Naive thymus-derived CD8-positive, alpha-beta T cell (primary cell): ENCODE data around the gene PFKFB4. TPM values are rescaled to one million over a fixed set of nuclear protein-coding genes. Genes with fewer than 3 reads are reported as not detected.
"Not testable (repeated sequence)": the region's sequence is repeated elsewhere in the genome, so short reads cannot be mapped to it uniquely, and the experiment has no call there.

Source experiments
- ATAC-seq, 2 donors: fragments of 150-1000 bp; cut with Tn5 transposase in 1 of 2; sonication (Bioruptor Pico), chemical (Tn5 transposase) in 1 of 2; 1 replicate in 1 of 2; 2 replicates in 1 of 2; pipeline ENCODE4 v1.10.0; 2021; ENCODE audit warnings: mild to moderate bottlenecking in 2 of 2, moderate library complexity in 2 of 2
- POLR2A ChIA-PET: fragments of 350-600 bp; sonication (Branson Sonifier 250); formaldehyde crosslinking; loops from one replicate; lab custom pipeline; 2021; ENCODE audit warnings: antibody characterized with exemption; lab: Charles Lee
- DNase-seq, 10 donors: peaks; one replicate each; pipeline versions ENCODE4 v3.0.0 to v3.0.0-alpha.2; 2020 to 2022
- H3K27ac Mint-ChIP-seq, 10 donors: one replicate each; pipeline ENCODE4 v1.8.0; 2020 to 2022; ENCODE audit warnings: mild to moderate bottlenecking in 10 of 10, mixed read lengths in 10 of 10, moderate library complexity in 4 of 10, inconsistent platforms in 1 of 10
- H3K27me3 Mint-ChIP-seq, 5 donors: one replicate each; pipeline ENCODE4 v1.8.0; 2021 to 2022; ENCODE audit warnings: mixed read lengths in 5 of 5
- H3K36me3 Mint-ChIP-seq, 3 donors: one replicate each; pipeline ENCODE4 v1.8.0; 2020 to 2022; ENCODE audit warnings: mixed read lengths in 3 of 3, mild to moderate bottlenecking in 2 of 3, inconsistent platforms in 1 of 3
- H3K4me1 Mint-ChIP-seq, 4 donors: one replicate each; pipeline ENCODE4 v1.8.0; 2021 to 2022; ENCODE audit warnings: mixed read lengths in 4 of 4
- H3K4me3 Mint-ChIP-seq, 10 donors: one replicate each; pipeline ENCODE4 v1.8.0; 2020 to 2022; ENCODE audit warnings: mild to moderate bottlenecking in 10 of 10, mixed read lengths in 10 of 10, moderate library complexity in 6 of 10, inconsistent platforms in 1 of 10
- H3K9me3 Mint-ChIP-seq, 9 donors: one replicate each; pipeline ENCODE4 v1.8.0; 2020 to 2022; ENCODE audit warnings: mixed read lengths in 9 of 9, mild to moderate bottlenecking in 3 of 9, inconsistent platforms in 1 of 9, moderate library complexity in 1 of 9
- polyA plus RNA-seq, 3 donors: library from polyadenylated mRNA; unstranded; fragments of 300-500 nt; fragmentation: Illumina TruSeq; gene quantifications; one replicate each; pipeline ENCODE4 v1.2.3, GENCODE V29; 2021
- total RNA-seq, 8 experiments: library from RNA in 2 of 8; stranded (reverse) in 2 of 8; gene quantifications; one replicate each; pipeline ENCODE4 v1.2.3 and lab custom pipeline; 2021 to 2026

PFKFB4 gene
- total and polyA plus RNA-seq, 5 experiments from 2014 or later, result 1.1 to 3.3 (median 2.4) TPM

DNA sequence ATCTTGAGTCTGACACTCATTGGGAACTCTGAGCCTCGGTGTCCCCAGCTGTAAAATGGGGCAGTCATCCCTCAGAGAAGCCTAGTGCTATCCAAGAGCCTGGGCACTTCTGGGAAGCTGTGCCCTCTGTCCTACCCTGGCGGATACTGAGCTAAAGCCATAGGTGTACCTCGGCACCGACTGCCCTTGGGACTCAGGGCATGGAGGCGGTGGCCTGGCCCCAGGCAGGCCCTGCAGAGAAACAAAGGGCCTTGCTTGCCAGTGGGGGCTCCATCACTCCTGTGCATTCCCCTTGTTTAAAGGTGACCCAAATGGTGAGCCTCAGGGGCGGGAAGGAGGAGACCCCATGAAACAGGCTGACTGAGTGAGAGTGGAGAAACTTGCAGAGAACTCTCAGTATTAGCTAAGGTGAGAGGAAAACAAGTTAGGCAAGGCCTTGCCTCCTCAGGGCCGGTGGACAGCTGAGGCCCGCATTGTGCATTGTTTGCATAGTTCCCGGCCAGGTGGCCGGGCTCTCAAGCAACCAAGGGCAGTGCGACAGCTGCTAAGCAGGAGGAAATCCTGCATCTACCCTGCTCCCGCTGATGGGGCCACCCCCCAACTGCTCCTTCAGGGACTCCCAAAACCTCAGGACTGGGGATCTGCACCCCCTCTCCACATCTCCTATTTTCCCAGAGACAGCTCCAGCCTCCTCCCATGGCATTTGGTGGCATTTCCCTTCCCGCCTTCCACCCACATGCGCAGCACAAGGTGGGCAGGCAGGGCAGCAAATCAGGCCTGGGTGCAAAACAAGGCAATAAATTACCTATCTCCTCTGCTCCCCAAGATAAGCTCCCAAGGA lies 4.3 kb downstream of the PFKFB4 start:
- Mint-ChIP-seq H3K4me3 (no peak overlapping the region), H3K27me3 (no peaks in the 10 kb centered on the region), H3K9me3 (no peaks in the 10 kb centered on the region), H3K27ac (no peak overlapping the region), H3K36me3 (no peaks in the 10 kb centered on the region), H3K4me1 (peaks cover 9 to 19% (median 17%) of the 10 kb centered on the region in 4 donors)
- ATAC-seq (no peak), DNase-seq (peak in 1 of 10 donors; percentile 53)
- POLR2A ChIA-PET, result interaction anchor here (0.5 kb wide), 1 partner anchor 113 kb away, joined by 3 read pairs; no protein-coding TSS in a partner anchor

DNA sequence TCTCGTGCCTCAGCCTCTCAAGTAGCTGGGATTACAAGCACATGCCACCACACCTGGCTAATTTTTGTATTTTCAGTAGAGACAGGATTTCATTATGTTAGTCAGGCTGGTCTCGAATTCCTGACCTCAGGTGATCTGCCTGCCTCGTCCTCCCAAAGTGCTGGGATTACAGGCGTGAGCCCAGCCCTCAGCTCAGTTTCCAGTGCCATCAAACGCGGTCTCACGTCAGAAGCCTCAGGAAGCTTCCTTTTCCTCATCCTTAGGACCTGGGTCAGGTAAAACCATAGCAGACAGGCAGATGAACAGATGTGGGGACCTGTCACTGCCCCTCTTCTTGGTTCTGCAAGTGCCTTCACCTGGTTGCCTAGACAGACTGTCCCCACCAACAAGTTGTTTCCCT lies 5.0 kb downstream of the PFKFB4 start:
- POLR2A ChIA-PET, H3K9me3 Mint-ChIP-seq, H3K27me3 Mint-ChIP-seq, H3K36me3 Mint-ChIP-seq, H3K4me3 Mint-ChIP-seq, ATAC-seq, DNase-seq, H3K27ac Mint-ChIP-seq: not testable (repeated sequence)
- H3K4me1 Mint-ChIP-seq, result peaks cover 7 to 17% (median 14%) of the 10 kb centered on the region in 4 donors

DNA sequence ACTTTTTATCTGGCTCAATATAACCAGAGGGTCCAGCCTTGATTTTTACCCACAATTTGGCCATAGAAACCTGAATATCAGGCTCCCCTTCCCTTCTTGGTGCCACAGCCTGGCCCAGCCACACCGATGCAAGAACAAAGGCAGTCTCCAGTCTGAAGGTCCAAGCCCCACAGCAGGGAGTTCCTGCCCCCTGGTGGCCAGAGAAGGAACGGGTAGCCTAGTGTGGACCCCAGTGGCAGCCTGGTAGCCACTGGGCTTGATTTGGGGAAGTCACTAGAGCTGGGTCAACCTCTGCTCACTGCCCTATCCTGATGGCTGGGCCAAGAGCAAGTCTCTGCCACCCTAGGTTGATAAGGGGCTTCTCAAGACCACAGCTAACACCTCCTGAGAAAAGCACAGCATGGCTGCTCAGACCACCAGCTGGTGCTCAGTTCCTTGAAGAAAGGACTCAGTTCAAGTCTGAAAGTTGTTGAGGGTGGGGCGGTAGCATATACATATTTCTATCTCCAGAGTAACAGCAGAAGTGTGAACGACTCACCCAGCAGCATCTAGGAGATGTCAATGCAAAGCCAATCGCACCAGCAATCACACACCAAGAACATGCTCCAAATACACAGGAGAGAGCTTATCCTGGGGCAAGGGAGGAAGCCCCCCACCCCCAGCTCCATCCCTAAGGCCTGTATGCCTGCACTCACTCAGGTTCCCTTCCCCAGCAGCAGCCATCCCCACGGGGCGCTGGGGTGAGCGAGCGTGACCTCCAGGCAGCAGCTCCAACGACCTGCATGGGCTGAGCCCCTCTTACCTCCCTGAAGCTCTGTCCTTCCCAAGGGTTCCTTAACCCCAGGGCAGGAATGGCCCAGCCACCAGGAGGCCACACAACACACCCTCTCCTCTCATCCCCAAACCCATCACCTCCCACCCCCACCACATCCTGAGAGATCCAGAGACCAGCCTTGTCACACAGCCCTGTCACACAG lies 7.6 kb downstream of the PFKFB4 start:
- Mint-ChIP-seq H3K9me3 (no peaks in the 10 kb centered on the region), H3K36me3 (no peaks in the 10 kb centered on the region), H3K4me1 (peaks cover 5 to 14% (median 12%) of the 10 kb centered on the region in 4 donors), H3K4me3 (no peak overlapping the region), H3K27me3 (no peaks in the 10 kb centered on the region), H3K27ac (peak overlapping the region in 2 of 10 donors; percentile 19 to 25)
- ATAC-seq (peak; percentile 100), DNase-seq (peak; percentile 65 to 91 (median 81))
- POLR2A ChIA-PET, result interaction anchor here (0.6 to 1.3 kb wide), 11 partner anchors 12 to 394 kb away, joined by 3 to 6 read pairs (median 3); partner anchors contain the start of genes CCDC51 and TMA7

GRCh38 chr3:48548126-48548525 lies 8.5 kb downstream of the PFKFB4 start:
- Mint-ChIP-seq H3K4me3 (no peak overlapping the region), H3K36me3 (no peaks in the 10 kb centered on the region), H3K27ac (no peak overlapping the region), H3K4me1 (peaks cover 5 to 14% (median 12%) of the 10 kb centered on the region in 4 donors), H3K9me3 (no peaks in the 10 kb centered on the region), H3K27me3 (no peaks in the 10 kb centered on the region)
- ATAC-seq, result no peak
- POLR2A ChIA-PET, result interaction anchor here (1.0 to 1.3 kb wide), 4 partner anchors 13 to 307 kb away, joined by 3 to 6 read pairs (median 3); partner anchors contain the start of genes CCDC51, TMA7 and ZNF589
- DNase-seq, result no peak

GRCh38 chr3:48546203-48546829 lies 10.3 kb downstream of the PFKFB4 start:
- DNase-seq, result peak in 2 of 10 donors; percentile 15 to 34

DNA sequence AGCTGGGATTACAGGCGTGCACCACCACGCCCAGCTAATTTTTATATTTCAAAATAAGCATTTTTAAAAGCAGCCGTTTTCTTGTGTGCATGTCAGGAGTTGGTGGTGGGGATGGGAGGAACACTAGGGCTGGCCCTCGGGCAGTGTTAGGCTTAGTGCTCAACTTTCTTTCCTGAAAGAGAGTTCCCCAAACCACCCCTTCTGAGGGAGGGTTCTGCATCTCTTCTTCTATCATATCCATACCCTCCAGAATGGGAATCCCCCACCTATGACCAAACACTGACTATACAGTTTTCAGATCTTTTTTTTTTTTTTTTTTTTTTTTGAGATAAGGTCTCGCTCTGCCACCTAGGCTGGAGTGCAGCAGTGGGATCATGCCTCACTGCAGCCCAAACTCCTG lies 12.5 kb downstream of the PFKFB4 start:
- Mint-ChIP-seq H3K27ac (no peak overlapping the region), H3K27me3 (no peaks in the 10 kb centered on the region), H3K9me3 (peaks cover 0 to 3% (median 0%) of the 10 kb centered on the region in 9 donors), H3K4me1 (peaks cover 2 to 14% (median 12%) of the 10 kb centered on the region in 4 donors), H3K4me3 (no peak overlapping the region), H3K36me3 (peaks cover 0 to 4% (median 0%) of the 10 kb centered on the region in 3 donors)
- POLR2A ChIA-PET, result interaction anchor here (0.7 to 1.8 kb wide), 3 partner anchors 12 to 69 kb away, joined by 3 to 6 read pairs (median 3); partner anchors contain the start of gene PFKFB4
- DNase-seq, result no peak
- ATAC-seq, result no peak

More at GRCh38 chr3:48546203-48546829, 10.3 kb downstream of the PFKFB4 start:
- H3K9me3 Mint-ChIP-seq, result peaks cover 0 to 3% (median 0%) of the 10 kb centered on the region in 9 donors
- peaks cover 0 to 4% (median 0%) of the 10 kb centered on the region in 3 donors for H3K36me3 Mint-ChIP-seq
- no peak for ATAC-seq
- peaks cover 5 to 14% (median 12%) of the 10 kb centered on the region in 4 donors for H3K4me1 Mint-ChIP-seq
- POLR2A ChIA-PET, result interaction anchor here (1.0 kb wide), 1 partner anchor 11 kb away, joined by 3 read pairs; no protein-coding TSS in a partner anchor
- H3K27ac Mint-ChIP-seq, result peak overlapping the region in 1 of 10 donors; percentile 34
- no peaks in the 10 kb centered on the region for H3K27me3 Mint-ChIP-seq
- H3K4me3 Mint-ChIP-seq, result no peak overlapping the region

DNA sequence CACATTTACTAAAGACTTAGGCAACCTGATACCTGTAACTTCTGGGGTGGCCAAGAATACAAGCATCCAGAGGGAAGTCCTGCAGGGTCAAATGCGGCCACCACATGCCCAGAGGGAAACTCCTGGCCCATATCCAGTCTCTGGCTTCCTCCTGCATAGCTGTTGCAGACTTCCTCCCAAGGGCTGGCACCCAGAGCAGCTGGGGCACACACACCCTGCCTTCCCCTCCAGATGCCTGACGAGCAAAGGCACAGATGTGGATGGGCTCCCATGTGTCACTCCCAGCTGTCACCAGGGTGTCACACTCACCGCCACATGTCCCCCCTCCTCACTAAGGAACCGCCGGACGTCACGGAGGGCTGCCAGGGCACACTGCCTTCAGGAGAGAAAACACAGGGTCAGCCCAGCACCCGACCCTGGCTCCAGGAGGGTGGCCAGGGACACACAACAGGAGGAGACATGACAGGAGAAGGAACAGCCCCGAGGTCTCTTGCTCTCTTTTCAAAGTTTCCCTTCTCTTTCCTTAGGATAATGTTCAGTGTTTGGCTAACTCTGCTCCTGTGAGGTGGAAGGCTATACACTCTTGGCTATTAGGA lies 13.2 kb downstream of the PFKFB4 start:
- Mint-ChIP-seq H3K4me3 (no peak overlapping the region), H3K36me3 (peaks cover 0 to 4% (median 0%) of the 10 kb centered on the region in 3 donors), H3K27me3 (no peaks in the 10 kb centered on the region), H3K4me1 (peaks cover 0 to 7% (median 7%) of the 10 kb centered on the region in 4 donors), H3K9me3 (peaks cover 0 to 3% (median 0%) of the 10 kb centered on the region in 9 donors), H3K27ac (peak overlapping the region in 1 of 10 donors; percentile 57)
- POLR2A ChIA-PET, result interaction anchor here (1.8 kb wide), 1 partner anchor 13 kb away, joined by 6 read pairs; the partner anchor contains the start of gene PFKFB4
- no peak for DNase-seq
- no peak for ATAC-seq

DNA sequence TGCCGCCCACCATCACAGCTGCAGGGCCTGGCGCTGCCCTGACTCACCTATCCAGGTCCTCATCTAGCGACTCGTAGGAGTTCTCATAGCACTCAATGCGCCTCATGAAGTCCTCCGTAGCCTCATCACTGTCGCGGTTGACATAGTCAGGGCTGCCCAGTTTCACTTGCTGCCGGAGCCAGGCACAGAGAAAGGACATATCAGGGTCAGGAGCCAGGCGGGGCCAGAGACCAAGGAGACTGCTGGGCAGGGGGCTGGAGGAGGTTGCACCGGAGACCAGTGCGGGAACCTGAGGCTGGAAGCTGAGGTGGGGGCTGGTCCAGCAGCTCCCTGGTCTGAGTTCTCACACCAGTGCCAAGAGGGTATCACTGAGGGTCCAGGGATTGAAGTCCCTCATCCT lies 18.2 kb downstream of the PFKFB4 start:
- DNase-seq, result no peak

DNA sequence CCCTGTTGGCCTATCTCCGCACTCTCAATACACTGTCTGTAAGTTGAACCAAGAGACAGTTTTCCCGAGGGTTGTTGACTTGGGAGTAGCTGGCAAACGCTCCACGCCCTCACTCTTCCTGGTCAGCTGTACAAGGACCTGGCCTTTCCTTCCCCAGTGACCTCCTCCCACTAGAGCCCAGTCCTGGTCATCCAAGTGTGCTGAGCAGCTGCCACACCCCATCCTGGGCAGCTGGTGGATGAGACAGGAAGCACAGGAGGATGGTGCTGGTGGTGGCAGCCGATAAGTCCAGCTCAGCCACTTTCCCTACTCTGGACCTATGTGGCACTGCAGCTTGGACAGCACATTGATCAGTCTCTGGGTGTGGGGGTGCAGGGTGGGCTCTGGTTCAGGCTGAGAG lies 19.8 kb downstream of the PFKFB4 start:
- DNase-seq (no peak), ATAC-seq (no peak)
- Mint-ChIP-seq H3K4me3 (no peak overlapping the region), H3K9me3 (no peaks in the 10 kb centered on the region), H3K27me3 (no peaks in the 10 kb centered on the region), H3K36me3 (peaks cover 0 to 4% (median 0%) of the 10 kb centered on the region in 3 donors), H3K27ac (no peak overlapping the region), H3K4me1 (peaks cover 0 to 4% (median 2%) of the 10 kb centered on the region in 4 donors)
- POLR2A ChIA-PET, result no interaction called here

More for the DNA sequence above, 18.2 kb downstream of the PFKFB4 start:
- Mint-ChIP-seq H3K4me1 (peaks cover 0 to 3% (median under 1%) of the 10 kb centered on the region in 4 donors), H3K27me3 (no peaks in the 10 kb centered on the region), H3K36me3 (peaks cover 0 to 4% (median 4%) of the 10 kb centered on the region in 3 donors), H3K9me3 (peaks cover 0 to 3% (median 0%) of the 10 kb centered on the region in 9 donors), H3K4me3 (no peak overlapping the region), H3K27ac (no peak overlapping the region)
- POLR2A ChIA-PET, result no interaction called here
- ATAC-seq, result no peak

DNA sequence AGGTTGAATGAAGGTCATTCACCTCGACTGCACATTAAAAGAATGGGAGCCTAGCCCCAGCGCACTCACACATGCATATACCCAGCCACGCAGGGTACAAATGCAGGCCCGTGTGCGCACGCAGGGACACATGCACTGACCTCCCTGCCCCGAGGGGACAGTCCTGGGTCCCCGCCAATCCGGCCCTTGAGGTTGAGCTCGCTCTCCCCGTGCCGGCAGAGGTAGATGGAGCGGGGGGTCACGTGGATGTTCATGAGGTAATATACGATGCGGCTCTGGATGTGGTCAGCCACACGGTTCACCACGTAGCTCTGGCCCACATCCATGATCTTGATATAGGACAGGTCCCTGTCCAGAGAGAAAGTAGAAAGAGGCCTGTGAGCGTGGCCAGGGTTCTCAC lies 20.5 kb downstream of the PFKFB4 start:
- Mint-ChIP-seq H3K36me3 (peaks cover 0 to 4% (median 0%) of the 10 kb centered on the region in 3 donors), H3K9me3 (no peaks in the 10 kb centered on the region), H3K4me3 (no peak overlapping the region), H3K27ac (no peak overlapping the region), H3K27me3 (no peaks in the 10 kb centered on the region), H3K4me1 (peaks cover 0 to 4% (median 2%) of the 10 kb centered on the region in 4 donors)
- DNase-seq, result no peak
- no peak for ATAC-seq
- POLR2A ChIA-PET, result interaction anchor here (0.6 kb wide), 1 partner anchor 882 kb away, joined by 3 read pairs; no protein-coding TSS in a partner anchor

GRCh38 chr3:48535578-48535977 lies 21.0 kb downstream of the PFKFB4 start:
- POLR2A ChIA-PET, result interaction anchor here (0.6 kb wide), 2 partner anchors 19 to 883 kb away, joined by 3 read pairs; no protein-coding TSS in a partner anchor
- no peak for DNase-seq
- Mint-ChIP-seq H3K4me1 (peaks cover 0 to 4% (median 2%) of the 10 kb centered on the region in 4 donors), H3K27me3 (no peaks in the 10 kb centered on the region), H3K27ac (peak overlapping the region in 1 of 10 donors; percentile 47), H3K9me3 (no peaks in the 10 kb centered on the region), H3K36me3 (peaks cover 0 to 4% (median 0%) of the 10 kb centered on the region in 3 donors), H3K4me3 (no peak overlapping the region)
- ATAC-seq, result no peak
